OCI-LY1 (cell line): ENCODE measurements around the gene UBASH3B.

Source experiments
- H2AFZ ChIP-seq: fragments of 200-600 bp; sonication (generic), shearing (Covaris generic); 2 replicates; pipeline ENCODE4 v1.6.0; 2014; ENCODE audit warnings: antibody characterized with exemption, mild to moderate bottlenecking, low read length
- H3F3A ChIP-seq: fragments of 200-600 bp; sonication (generic), shearing (Covaris generic); 2 replicates; pipeline ENCODE4 v1.6.0; 2014; ENCODE audit warnings: mild to moderate bottlenecking, antibody characterized with exemption, low read length, moderate library complexity; ENCODE audit not compliant: insufficient read depth
- H3K27ac ChIP-seq: fragments of 200-600 bp; sonication (generic); 2 replicates; pipeline ENCODE4 v1.5.1; 2014; ENCODE audit warnings: low read length, mixed run types, mild to moderate bottlenecking, low read depth; ENCODE audit not compliant: poor library complexity, severe bottlenecking
- H3K27me3 ChIP-seq: fragments of 200-600 bp; sonication (generic); 2 replicates; pipeline ENCODE4 v1.6.0; 2014; ENCODE audit warnings: antibody characterized with exemption, mild to moderate bottlenecking, low read length, moderate library complexity; ENCODE audit not compliant: insufficient read depth
- H3K36me3 ChIP-seq: fragments of 200-600 bp; sonication (generic); 2 replicates; pipeline ENCODE4 v1.6.1; 2014; ENCODE audit warnings: mild to moderate bottlenecking, antibody characterized with exemption, low read length, moderate library complexity, mixed read lengths; ENCODE audit not compliant: insufficient read depth
- H3K4me1 ChIP-seq: fragments of 200-600 bp; sonication (generic); 2 replicates; pipeline ENCODE4 v1.5.1; 2014; ENCODE audit warnings: mild to moderate bottlenecking, low read length, moderate library complexity; ENCODE audit not compliant: insufficient read depth, severe bottlenecking
- H3K4me2 ChIP-seq: fragments of 200-600 bp; sonication (generic), shearing (Covaris generic); 2 replicates; pipeline ENCODE4 v1.6.1; 2014; ENCODE audit warnings: low read length
- H3K4me3 ChIP-seq: fragments of 200-600 bp; sonication (generic); 2 replicates; pipeline ENCODE4 v1.5.1; 2014; ENCODE audit warnings: low read length, low read depth, mild to moderate bottlenecking, mixed read lengths; ENCODE audit not compliant: poor library complexity, severe bottlenecking
- H3K79me2 ChIP-seq: fragments of 200-600 bp; shearing (Covaris generic); 2 replicates; pipeline ENCODE4 v1.6.1; 2016; ENCODE audit warnings: mixed run types, low read length, mixed read lengths; ENCODE audit not compliant: insufficient read depth
- H3K9ac ChIP-seq: fragments of 200-600 bp; sonication (generic), shearing (Covaris generic); 2 replicates; pipeline ENCODE4 v1.6.1; 2014; ENCODE audit warnings: mild to moderate bottlenecking, low read length, mixed read lengths
- H3K9me2 ChIP-seq: fragments of 200-600 bp; sonication (generic), shearing (Covaris generic); 2 replicates; pipeline ENCODE4 v1.6.1; 2014; ENCODE audit warnings: low read depth, mild to moderate bottlenecking, low read length, mixed read lengths
- H3K9me3 ChIP-seq: fragments of 200-600 bp; shearing (Covaris generic); 2 replicates; pipeline ENCODE4 v1.6.1; 2014; ENCODE audit warnings: low read length, mixed read lengths
- H4K20me1 ChIP-seq: fragments of 200-600 bp; sonication (generic), shearing (Covaris generic); 2 replicates; pipeline ENCODE4 v1.6.0; 2016; ENCODE audit warnings: mild to moderate bottlenecking, low read length; ENCODE audit not compliant: insufficient read depth
- EZH2 ChIP-seq: fragments of 200-600 bp; sonication (generic), shearing (Covaris generic); IDR thresholded peaks from 2 replicates; pipeline ENCODE4 v1.8.0; 2017; ENCODE audit warnings: borderline replicate concordance, mixed run types, mild to moderate bottlenecking, antibody characterized with exemption, low read length, moderate library complexity, mixed read lengths
- TF ChIP-seq, protein P1 (sequence below): fragments of 200-600 bp; sonication (generic), shearing (Covaris generic); IDR thresholded peaks from 2 replicates; pipeline ENCODE4 v1.5.1; 2017; ENCODE audit warnings: mild to moderate bottlenecking, antibody characterized with exemption, low read length, moderate library complexity, mixed read lengths

Gene UBASH3B

DNA sequence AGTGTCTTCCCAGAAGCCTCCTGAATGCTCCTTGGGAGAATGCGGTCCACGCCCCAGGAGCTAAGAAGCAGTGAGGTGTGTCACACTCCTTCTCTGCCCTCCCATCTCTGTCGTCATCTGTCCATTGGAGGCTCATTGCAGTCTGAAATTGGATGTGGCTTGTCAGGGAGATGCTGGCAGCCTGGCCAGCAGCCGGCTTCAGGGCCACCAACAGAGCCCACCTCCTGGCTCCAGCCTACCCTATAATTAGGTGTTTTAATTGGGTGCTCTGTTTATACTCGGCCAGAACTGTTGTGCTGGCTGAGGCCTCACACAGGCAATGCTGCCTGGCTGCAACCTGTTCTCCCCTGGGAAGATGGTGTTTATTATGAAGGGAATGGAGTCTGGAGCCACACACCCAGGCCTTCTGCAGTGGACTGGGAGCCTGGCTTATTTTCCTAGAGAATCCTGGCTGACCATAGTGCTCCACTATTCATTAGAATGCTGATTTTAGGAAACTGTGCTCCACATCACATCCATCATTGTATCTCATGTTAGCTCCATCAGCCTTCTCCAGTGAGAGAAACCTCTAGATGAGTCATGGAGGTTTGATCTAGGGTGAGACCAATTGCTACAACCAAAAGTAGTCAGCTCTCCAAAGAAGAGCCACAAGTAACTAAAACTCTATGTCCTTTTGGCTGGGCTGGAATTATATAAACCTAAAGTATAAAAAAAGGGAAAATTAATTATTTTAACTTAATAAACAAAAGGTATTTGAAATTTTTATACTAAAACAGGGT lies 96.0 kb downstream of the UBASH3B start:
- Histone ChIP-seq H3K9me2 (no peaks in the 10 kb centered on the region), H3K79me2 (no peaks in the 10 kb centered on the region), H3K36me3 (no peaks in the 10 kb centered on the region), H3K4me2 (no peak overlapping the region), H3K27me3 (no peaks in the 10 kb centered on the region), H2AFZ (no peak overlapping the region), H3K27ac (no peak overlapping the region), H3K9me3 (no peaks in the 10 kb centered on the region), H3K9ac (no peak overlapping the region), H3K4me1 (peaks cover 40% of the 10 kb centered on the region), H4K20me1 (no peaks in the 10 kb centered on the region), H3F3A (no peaks in the 10 kb centered on the region), H3K4me3 (no peak overlapping the region)
- TF ChIP-seq, protein P1, sequence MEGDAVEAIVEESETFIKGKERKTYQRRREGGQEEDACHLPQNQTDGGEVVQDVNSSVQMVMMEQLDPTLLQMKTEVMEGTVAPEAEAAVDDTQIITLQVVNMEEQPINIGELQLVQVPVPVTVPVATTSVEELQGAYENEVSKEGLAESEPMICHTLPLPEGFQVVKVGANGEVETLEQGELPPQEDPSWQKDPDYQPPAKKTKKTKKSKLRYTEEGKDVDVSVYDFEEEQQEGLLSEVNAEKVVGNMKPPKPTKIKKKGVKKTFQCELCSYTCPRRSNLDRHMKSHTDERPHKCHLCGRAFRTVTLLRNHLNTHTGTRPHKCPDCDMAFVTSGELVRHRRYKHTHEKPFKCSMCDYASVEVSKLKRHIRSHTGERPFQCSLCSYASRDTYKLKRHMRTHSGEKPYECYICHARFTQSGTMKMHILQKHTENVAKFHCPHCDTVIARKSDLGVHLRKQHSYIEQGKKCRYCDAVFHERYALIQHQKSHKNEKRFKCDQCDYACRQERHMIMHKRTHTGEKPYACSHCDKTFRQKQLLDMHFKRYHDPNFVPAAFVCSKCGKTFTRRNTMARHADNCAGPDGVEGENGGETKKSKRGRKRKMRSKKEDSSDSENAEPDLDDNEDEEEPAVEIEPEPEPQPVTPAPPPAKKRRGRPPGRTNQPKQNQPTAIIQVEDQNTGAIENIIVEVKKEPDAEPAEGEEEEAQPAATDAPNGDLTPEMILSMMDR = no peak
- no peak for TF ChIP-seq EZH2

DNA sequence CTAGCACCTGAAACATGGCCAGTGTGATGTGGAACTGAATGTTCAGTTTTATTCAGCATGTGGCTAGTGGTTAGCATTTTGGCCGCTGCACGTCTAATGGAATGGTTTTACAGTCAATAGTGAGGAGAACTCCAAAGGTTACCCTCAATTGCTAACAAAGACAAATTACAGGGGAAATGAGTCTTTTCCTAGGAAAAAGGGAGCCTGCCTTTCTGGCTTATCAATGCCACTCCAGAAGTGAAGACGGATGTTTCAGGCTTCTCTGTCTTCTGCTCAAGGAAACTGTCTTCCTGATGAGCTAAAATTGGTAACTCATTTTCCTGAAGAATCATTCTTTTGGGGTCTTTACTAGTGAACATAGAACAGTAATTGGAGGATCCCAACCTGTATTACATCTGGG lies 98.5 kb downstream of the UBASH3B start:
- Histone ChIP-seq H2AFZ (no peak overlapping the region), H3K4me3 (no peak overlapping the region), H3K9me2 (no peaks in the 10 kb centered on the region), H3K36me3 (no peaks in the 10 kb centered on the region), H3K27ac (no peak overlapping the region), H3K27me3 (no peaks in the 10 kb centered on the region), H3K4me1 (peaks cover 31% of the 10 kb centered on the region), H3K9ac (no peak overlapping the region), H3K79me2 (no peaks in the 10 kb centered on the region), H3K4me2 (no peak overlapping the region), H3K9me3 (no peaks in the 10 kb centered on the region), H4K20me1 (no peaks in the 10 kb centered on the region), H3F3A (no peaks in the 10 kb centered on the region)
- TF ChIP-seq, protein P1 = no peak
- TF ChIP-seq EZH2 = no peak

DNA sequence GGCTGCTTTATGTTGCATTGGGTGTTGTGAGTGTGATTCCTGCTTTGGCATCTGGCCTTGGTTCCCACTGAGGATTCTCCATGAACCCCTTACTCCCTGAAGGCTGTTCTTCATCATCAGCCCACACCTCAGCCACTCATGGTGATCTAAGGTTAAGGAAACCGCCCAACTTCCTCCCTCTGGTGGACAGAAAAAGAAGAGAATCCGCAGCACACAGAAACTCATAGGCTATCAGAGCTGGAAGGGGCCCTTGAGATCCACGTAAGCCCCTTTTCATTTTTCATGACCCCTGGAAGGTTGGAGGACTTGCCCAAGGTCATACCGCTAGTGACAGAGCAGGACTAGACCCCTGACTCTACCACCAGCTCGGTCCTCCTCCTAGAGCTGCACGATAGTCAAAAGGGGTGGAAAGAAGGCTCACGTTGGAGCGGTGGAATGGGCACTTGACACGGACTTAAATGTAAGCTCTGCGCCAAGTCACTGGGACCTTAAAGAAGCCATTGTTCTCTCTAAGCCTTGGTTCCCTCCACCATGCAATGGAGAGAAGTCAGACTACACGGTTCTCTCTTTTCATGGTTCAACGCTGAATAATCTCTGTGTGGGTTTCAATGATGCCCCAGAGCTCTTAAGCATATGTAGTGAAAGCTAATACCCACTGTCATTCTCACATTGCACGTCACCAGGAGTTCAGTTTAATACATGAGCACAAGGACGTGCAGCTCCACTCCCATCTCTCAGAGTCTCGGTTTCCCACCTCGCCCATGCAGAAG lies 99.2 kb downstream of the UBASH3B start:
- no peaks in the 10 kb centered on the region for H3K9me2 ChIP-seq
- H2AFZ ChIP-seq = no peak overlapping the region
- no peaks in the 10 kb centered on the region for H3K79me2 ChIP-seq
- no peaks in the 10 kb centered on the region for H3F3A ChIP-seq
- no peaks in the 10 kb centered on the region for H3K27me3 ChIP-seq
- no peak overlapping the region for H3K4me3 ChIP-seq
- H4K20me1 ChIP-seq = no peaks in the 10 kb centered on the region
- H3K9me3 ChIP-seq = no peaks in the 10 kb centered on the region
- no peak overlapping the region for H3K9ac ChIP-seq
- no peak overlapping the region for H3K27ac ChIP-seq
- H3K36me3 ChIP-seq = no peaks in the 10 kb centered on the region
- TF ChIP-seq, protein P1 = peak; percentile 69
- no peak for TF ChIP-seq EZH2
- no peak overlapping the region for H3K4me2 ChIP-seq
- peaks cover 27% of the 10 kb centered on the region for H3K4me1 ChIP-seq
